ENCODE data around the gene KEL.

- TF ChIP-seq POLR2A (IDR thresholded peaks at IDR 0.05; ENCODE audit: low read length) = no peak
- TF ChIP-seq GATA1 (IDR thresholded peaks at IDR 0.05; ENCODE audit: low read depth, low read length) = no peak
Measured at GRCh38 chr7:142899661-142900060, 62.5 kb downstream of the KEL start.
